Dendritic cell treated with granulocyte-macrophage colony-stimulating factor and Interleukin-4, amounts not matched to agents 40 ng/mL and 50 ng/mL, for 4 days (primary cell): ENCODE measurements around the gene DUSP22.

ENCODE experiments used
- H3K27ac Mint-ChIP-seq: one replicate; pipeline ENCODE4 v1.8.0; 2022; ENCODE audit warnings: mild to moderate bottlenecking, mixed read lengths
- H3K27me3 Mint-ChIP-seq: one replicate; pipeline ENCODE4 v1.8.0; 2022; ENCODE audit warnings: mild to moderate bottlenecking, mixed read lengths
- H3K36me3 Mint-ChIP-seq: one replicate; pipeline ENCODE4 v1.8.0; 2022; ENCODE audit warnings: low read depth, mixed read lengths
- H3K4me1 Mint-ChIP-seq: one replicate; pipeline ENCODE4 v1.8.0; 2022; ENCODE audit warnings: low read depth, mixed read lengths
- H3K4me3 Mint-ChIP-seq: one replicate; pipeline ENCODE4 v1.8.0; 2022; ENCODE audit warnings: mild to moderate bottlenecking, moderate library complexity, mixed read lengths
- H3K9me3 Mint-ChIP-seq: one replicate; pipeline ENCODE4 v1.8.0; 2022; ENCODE audit warnings: mixed read lengths
- intact Hi-C: fragments of 100-400 bp; cut with micrococcal nuclease; formaldehyde crosslinking; loops from one replicate; pipeline ENCODE4 v1.15.0; 2022

DUSP22 gene

GRCh38 chr6:392441-393390 is 100.4 kb downstream of the DUSP22 start:
- Mint-ChIP-seq H3K27me3 (peaks cover 48% of the 10 kb centered on the region), H3K4me3 (peak overlapping the region; percentile 93), H3K4me1 (peaks cover 52% of the 10 kb centered on the region), H3K36me3 (peaks cover 64% of the 10 kb centered on the region), H3K27ac (peak overlapping the region; percentile 83), H3K9me3 (no peaks in the 10 kb centered on the region)
- intact Hi-C loops: loop anchor here (2.0 to 5.0 kb wide), 5 partner anchors 16 to 205 kb away; partner anchors contain the start of gene DUSP22

DNA sequence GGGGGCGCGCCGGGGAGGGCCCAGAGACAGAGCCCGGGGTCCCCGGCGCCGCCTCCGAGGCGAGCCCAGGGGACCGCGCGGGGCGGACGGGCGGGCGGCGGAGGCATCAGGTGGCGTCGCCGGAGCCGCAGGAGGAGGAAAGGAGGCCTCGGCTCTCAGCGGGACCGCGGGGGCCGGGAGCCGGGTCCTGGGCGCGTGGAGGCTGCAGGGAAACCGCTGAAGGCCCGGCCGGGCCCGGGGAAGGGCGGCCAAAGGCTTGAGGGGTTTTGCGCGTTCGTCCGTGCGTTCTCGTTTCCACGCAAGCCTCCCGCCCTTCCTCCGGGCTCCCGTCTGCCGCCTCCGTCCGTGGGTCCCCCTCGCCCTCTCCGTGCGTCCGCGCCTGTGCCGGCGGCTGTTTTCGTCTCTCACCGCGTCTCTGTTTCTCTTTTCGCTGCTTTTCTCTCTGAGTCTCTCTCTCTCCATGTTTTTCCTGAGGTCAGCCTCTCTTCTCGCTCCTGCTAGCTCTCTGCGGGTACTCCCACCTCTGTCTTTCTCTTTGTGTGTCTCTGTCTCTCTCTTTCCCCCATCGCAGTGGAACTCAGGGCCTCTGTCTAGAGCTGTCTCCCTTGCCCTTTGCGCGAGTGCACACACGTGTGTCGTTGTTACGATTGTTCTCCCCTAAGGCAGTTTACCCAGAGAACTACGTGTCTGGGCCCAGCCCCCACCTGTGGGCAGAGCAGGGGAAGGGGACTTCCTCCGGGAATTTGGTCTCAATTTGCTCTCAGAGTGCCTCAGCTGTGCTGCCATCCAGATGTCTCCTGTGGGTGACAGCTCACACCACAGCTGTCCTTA is 101.3 kb downstream of the DUSP22 start:
- Mint-ChIP-seq H3K4me3 (peak overlapping the region; percentile 93), H3K4me1 (peaks cover 52% of the 10 kb centered on the region), H3K27ac (peak overlapping the region; percentile 83), H3K27me3 (peaks cover 41% of the 10 kb centered on the region), H3K9me3 (no peaks in the 10 kb centered on the region), H3K36me3 (peaks cover 73% of the 10 kb centered on the region)
- intact Hi-C loops: loop anchor here (2.0 to 5.0 kb wide), 5 partner anchors 15 to 206 kb away; partner anchors contain the start of gene DUSP22

GRCh38 chr6:394641-395289 is 102.5 kb downstream of the DUSP22 start:
- peaks cover 58% of the 10 kb centered on the region for H3K4me1 Mint-ChIP-seq
- intact Hi-C loops: loop anchor here (5.0 kb wide), 4 partner anchors 37 to 207 kb away; partner anchors contain the start of gene DUSP22
- no peaks in the 10 kb centered on the region for H3K9me3 Mint-ChIP-seq
- no peak overlapping the region for H3K27ac Mint-ChIP-seq
- H3K36me3 Mint-ChIP-seq: peaks cover 85% of the 10 kb centered on the region
- peaks cover 31% of the 10 kb centered on the region for H3K27me3 Mint-ChIP-seq
- peak overlapping the region; percentile 93 for H3K4me3 Mint-ChIP-seq

- no peak overlapping the region for H3K27ac Mint-ChIP-seq
- peaks cover 23% of the 10 kb centered on the region for H3K27me3 Mint-ChIP-seq
- peak overlapping the region; percentile 34 for H3K4me3 Mint-ChIP-seq
- intact Hi-C loops: no loop called here
- peaks cover 93% of the 10 kb centered on the region for H3K36me3 Mint-ChIP-seq
- H3K9me3 Mint-ChIP-seq: no peaks in the 10 kb centered on the region
- H3K4me1 Mint-ChIP-seq: peaks cover 58% of the 10 kb centered on the region
Measured at GRCh38 chr6:395432-396125, 103.3 kb downstream of the DUSP22 start.

DNA sequence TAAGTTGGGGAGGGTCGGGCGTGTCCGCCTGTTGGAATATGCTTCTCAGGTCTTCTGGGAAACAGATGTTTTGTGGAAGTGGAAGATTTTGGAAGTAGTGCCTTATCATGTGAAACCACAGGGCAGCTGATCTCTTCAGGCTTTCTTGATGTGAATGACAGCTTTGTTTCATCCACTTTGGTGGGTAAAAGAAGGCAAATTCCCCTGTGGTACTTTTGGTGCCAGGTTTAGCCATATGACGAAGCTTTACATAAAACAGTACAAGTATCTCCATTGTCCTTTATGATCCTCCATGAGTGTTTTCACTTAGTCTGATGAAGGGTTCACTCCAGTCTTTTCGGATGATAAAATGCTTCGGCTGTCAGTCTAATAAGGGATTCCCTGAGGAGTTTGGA is 103.8 kb downstream of the DUSP22 start:
- no peak overlapping the region for H3K27ac Mint-ChIP-seq
- peak overlapping the region; percentile 34 for H3K4me3 Mint-ChIP-seq
- peaks cover 98% of the 10 kb centered on the region for H3K36me3 Mint-ChIP-seq
- H3K4me1 Mint-ChIP-seq: peaks cover 54% of the 10 kb centered on the region
- intact Hi-C loops: no loop called here
- H3K9me3 Mint-ChIP-seq: no peaks in the 10 kb centered on the region
- peaks cover 18% of the 10 kb centered on the region for H3K27me3 Mint-ChIP-seq

GRCh38 chr6:397056-397455 is 104.8 kb downstream of the DUSP22 start:
- H3K4me3 Mint-ChIP-seq: no peak overlapping the region
- no peaks in the 10 kb centered on the region for H3K9me3 Mint-ChIP-seq
- H3K27me3 Mint-ChIP-seq: peaks cover 17% of the 10 kb centered on the region
- peaks cover 100% of the 10 kb centered on the region for H3K36me3 Mint-ChIP-seq
- no peak overlapping the region for H3K27ac Mint-ChIP-seq
- intact Hi-C loops: no loop called here
- H3K4me1 Mint-ChIP-seq: peaks cover 61% of the 10 kb centered on the region

- peaks cover 67% of the 10 kb centered on the region for H3K4me1 Mint-ChIP-seq
- no peaks in the 10 kb centered on the region for H3K9me3 Mint-ChIP-seq
- H3K4me3 Mint-ChIP-seq: no peak overlapping the region
- H3K27me3 Mint-ChIP-seq: peaks cover 17% of the 10 kb centered on the region
- H3K36me3 Mint-ChIP-seq: peaks cover 100% of the 10 kb centered on the region
- intact Hi-C loops: no loop called here
- H3K27ac Mint-ChIP-seq: no peak overlapping the region
Measured at GRCh38 chr6:397604-398003, 105.3 kb downstream of the DUSP22 start.

DNA sequence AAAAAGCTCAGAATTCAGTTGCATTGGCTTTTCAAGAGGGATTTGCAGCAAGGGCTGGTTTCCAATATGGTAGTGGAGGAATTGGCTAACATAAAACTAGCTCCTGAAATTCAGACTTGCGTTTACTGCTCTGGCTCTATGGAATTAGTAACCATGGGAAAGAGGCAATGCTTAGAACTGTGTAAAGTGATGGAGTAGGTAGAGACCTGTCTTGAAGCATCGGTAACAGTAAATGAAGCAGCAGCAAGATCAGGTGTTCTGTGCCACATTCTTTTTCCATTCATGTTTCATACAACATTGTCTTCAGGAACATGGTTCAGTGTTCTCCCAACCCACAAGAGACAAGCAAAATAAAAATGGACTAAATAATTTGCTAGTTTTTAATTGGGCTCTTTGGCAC is 105.8 kb downstream of the DUSP22 start:
- Mint-ChIP-seq H3K27ac (no peak overlapping the region), H3K4me3 (no peak overlapping the region), H3K9me3 (no peaks in the 10 kb centered on the region), H3K36me3 (peaks cover 100% of the 10 kb centered on the region), H3K27me3 (peaks cover 17% of the 10 kb centered on the region), H3K4me1 (peaks cover 71% of the 10 kb centered on the region)
- intact Hi-C loops: no loop called here

DNA sequence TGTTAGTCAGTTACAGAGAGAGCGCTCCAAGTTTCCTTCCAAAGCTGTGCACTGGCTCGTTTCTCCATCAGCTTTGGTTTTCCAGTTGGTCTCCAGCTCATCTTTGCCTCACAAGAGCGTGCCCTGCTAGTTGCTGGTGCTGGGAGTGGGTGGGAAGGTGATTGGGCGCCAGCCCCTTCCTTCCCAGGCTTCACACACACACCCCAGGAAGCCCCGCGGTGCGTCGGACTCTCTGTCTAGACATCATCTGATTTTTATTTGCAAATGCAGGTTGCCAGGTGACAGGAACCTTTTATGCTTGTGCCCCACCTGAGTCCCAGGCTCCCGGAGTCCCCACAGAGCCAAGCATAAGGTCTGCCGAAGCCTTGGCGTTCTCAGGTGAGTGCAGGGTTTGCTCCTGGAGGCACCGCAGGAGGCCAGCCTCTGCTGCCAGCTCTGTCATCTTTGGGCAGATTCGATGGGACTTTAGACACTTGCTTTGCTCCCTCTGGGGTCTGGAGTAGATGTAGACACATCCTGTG is 106.3 kb downstream of the DUSP22 start:
- Mint-ChIP-seq H3K4me3 (no peak overlapping the region), H3K9me3 (no peaks in the 10 kb centered on the region), H3K36me3 (peaks cover 100% of the 10 kb centered on the region), H3K4me1 (peaks cover 75% of the 10 kb centered on the region), H3K27me3 (peaks cover 16% of the 10 kb centered on the region), H3K27ac (no peak overlapping the region)
- intact Hi-C loops: no loop called here

DNA sequence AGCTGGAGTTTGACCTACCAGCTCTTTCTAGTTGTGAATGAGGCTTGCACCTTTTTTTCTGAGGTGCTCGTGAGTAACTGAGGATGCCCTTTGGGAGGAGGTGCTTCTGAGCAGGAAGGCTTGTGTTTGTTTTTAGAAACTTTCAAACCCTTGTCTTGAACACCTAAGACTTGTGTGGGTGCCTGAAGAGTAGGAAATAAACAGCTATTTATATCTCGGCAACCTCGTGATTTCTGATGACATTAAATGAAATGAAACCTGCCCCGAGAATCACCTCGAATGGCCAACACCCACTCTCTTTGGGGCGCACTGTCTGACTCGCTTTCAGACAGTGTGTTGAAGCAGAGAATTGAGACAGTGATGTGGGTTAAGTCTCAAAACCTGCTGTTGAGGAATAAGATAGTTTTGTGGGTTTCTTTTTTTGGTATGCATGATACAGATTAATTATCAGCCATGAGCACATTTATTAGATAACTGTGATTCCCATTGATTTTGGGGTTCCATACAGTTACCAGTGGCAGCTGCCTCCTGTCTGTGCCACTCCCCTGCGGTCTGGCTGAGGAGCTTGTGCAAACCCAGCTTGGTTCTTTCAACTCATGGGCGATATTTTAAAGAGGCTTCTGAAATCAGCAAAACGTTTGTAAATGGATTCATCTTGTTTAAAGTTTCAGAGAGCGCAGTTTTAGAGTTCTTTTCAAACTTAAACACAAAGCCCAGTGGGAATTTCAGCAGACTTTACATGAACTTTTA is 107.7 kb downstream of the DUSP22 start:
- H3K27ac Mint-ChIP-seq: no peak overlapping the region
- H3K36me3 Mint-ChIP-seq: peaks cover 100% of the 10 kb centered on the region
- peaks cover 9% of the 10 kb centered on the region for H3K27me3 Mint-ChIP-seq
- no peaks in the 10 kb centered on the region for H3K9me3 Mint-ChIP-seq
- H3K4me1 Mint-ChIP-seq: peaks cover 80% of the 10 kb centered on the region
- intact Hi-C loops: loop anchor here (10.0 kb wide), 1 partner anchor 175 kb away; no protein-coding TSS in a partner anchor
- H3K4me3 Mint-ChIP-seq: no peak overlapping the region

DNA sequence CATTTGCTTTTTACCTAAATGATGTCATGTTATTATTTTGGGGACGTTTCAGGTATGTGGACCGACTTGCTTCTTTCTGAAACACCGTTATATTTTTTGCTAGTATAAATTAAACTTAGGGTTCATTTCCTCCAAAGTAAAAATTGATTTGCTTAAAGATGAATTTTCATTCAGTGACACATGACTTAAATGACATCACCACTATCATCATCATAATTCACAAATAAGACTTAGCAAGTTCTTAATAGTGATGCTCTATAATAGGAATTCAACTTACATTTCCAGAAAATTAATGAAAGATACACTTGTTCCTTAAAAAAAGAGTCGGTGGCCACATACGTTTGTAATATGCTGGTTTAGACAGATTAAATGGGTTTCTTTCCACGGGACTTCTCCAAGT is 108.5 kb downstream of the DUSP22 start:
- no peak overlapping the region for H3K27ac Mint-ChIP-seq
- no peaks in the 10 kb centered on the region for H3K9me3 Mint-ChIP-seq
- no peak overlapping the region for H3K4me3 Mint-ChIP-seq
- intact Hi-C loops: loop anchor here (10.0 kb wide), 1 partner anchor 176 kb away; no protein-coding TSS in a partner anchor
- H3K4me1 Mint-ChIP-seq: peaks cover 77% of the 10 kb centered on the region
- peaks cover 100% of the 10 kb centered on the region for H3K36me3 Mint-ChIP-seq
- peaks cover 7% of the 10 kb centered on the region for H3K27me3 Mint-ChIP-seq
